DMS53 treated with DMSO at 0.1 percent for 48 hours (cell line): ENCODE measurements around the gene TSPO2.

Source experiments
- DNase-seq: peaks from one replicate; lab custom pipeline; 2025; ENCODE audit not compliant: unreplicated experiment; lab: John Stamatoyannopoulos, UW

TSPO2 gene

DNA sequence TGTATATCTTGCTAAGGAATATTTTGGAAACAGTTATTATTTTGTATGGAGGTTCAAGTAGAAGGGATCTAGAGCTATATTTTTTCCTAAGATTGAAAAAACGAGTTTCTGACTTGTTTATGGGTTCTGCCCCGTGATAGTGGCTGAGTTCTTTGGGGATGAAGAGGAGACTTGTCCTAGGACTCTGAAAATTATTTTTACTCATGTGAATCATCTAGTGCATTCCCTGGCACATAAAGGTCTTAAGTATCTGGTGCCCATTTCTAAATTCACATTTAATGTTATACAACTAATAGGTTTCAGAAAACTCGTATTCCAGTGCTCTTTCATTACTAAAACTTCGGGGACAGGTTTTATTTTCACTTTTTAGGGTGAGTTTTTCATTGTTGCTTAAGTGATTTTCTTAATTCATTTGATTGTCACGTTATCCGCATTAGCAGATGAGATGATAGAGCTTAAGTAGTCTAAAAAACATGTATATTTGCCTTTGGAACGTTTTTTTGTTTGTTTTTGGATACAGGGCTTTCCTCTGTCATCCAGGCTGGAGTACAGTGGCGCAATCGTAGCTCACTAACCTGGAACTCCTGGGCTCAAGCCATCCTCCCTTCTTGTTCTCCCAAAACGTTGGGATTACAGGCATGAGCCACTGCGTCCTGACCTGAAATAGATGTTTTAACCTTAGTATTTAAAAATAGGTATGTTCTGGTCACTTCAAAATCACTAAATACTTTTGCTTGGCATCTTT lies 32.6 kb downstream of the TSPO2 start:
- DNase-seq, result no peak

DNA sequence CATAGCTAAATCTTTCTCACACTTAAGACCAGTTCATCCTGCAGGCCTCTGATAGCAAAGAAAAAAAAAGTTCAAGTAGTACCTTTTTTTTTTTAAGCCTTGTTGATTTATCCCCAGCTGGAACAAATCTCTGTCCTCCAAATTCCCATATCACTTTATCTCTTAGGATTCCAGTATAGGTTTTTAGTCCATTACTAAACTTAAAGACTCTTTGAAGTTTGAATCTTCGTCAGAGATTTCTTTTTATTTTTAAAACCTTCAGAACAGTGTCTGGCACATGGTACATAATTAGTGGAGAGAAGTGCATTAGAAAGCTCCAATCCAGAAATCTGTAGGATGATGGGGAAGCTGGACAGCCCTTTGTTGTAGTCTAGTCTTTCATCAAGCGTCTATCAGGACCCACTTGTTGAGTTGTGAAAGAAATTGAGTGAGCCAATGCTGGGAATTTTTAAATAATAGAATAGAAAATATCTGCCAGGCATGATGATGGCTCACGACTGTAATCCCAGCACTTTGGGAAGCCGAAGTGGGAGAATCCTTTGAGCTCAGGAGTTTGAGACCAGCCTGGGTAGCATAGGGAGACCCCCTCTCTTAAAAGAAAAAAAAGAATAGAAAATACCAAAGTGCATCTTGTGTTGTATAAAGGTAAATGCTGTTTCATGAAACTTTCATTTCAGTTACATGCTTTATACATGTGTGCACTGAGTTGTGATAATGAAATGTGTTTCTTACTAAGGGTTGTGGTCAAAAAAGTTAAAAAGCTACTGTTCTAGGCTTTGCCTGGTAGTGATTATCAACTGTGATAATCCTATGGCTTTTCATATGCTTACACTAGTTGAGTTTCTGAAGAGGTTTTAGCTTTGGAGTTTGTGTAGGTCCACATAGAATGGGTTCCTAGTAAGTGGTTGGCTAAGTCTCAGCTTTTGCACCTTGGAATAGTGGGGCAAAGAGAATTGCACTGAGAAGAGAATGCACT lies 33.7 kb downstream of the TSPO2 start:
- DNase-seq, result no peak

DNA sequence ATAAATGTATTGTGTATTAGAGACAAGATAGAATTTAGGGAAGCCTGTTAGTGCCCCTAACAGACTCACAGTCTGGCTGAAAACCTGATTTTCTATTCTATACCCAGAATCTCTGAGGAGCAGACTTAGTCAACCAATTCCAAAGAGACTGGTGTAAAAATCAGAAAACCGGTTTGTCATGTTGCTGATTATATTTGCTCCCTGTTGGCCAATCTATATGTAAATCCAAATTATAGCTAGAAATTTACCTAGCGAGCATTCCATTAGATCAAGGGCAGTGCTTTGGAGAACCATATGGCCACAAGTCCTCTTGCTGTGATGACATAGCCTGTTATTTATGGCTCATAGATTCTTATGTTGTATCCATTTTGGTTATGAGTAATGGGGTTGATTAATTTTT lies 35.3 kb downstream of the TSPO2 start:
- no peak for DNase-seq

DNA sequence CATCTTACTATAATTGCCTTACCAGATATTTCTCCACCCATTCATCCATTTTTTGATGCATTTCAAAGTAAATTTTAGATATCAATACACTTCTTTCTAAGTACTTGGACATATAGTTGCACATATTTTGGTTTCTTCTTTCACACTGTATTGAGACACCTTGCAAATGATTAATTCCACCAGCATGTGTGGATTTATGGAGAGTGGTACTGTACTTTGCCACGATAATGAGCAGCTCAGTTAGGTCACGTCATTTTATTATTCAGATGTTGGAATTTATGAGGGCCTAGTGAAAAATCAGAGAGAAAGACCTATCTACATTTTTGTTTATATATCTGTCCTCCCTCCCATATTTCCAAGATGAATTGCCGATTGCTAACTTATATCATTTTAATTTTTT lies 35.8 kb downstream of the TSPO2 start:
- DNase-seq, result no peak

DNA sequence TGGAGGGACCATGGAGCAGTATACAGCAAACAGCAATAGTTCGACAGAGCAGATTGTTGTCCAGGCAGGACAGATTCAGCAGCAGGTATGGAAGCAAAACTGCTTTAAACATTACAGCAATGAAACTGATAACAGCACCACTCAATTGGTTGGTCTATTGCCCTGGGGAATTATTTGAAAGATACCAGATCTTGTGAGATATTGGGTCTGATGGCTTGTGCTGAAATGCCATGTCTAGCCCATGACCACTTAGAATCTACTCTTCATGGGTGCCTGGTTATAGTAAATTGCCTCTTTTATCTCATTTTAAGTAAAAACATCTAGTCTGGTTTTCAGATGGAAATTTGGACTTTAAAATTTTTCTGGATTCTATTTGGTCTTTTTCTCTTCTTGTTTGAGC lies 36.8 kb downstream of the TSPO2 start:
- DNase-seq, result no peak

DNA sequence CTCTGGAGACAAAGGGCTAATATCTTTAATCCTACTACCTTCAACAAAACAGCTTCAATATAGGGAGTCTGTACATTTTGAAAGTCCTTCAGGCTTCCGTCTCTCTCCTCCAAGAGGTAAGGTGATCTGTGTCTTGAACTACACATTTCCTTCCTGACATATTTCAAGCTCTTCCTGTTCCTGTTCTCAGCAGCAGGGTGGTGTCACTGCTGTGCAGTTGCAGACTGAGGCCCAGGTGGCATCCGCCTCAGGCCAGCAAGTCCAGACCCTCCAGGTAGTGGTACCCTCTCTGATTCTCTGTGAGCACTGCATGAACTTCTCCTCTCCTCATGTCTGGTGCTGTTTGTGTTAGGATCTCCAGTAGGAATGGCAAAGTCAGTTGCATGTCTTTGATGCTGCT lies 38.4 kb downstream of the TSPO2 start:
- no peak for DNase-seq

DNA sequence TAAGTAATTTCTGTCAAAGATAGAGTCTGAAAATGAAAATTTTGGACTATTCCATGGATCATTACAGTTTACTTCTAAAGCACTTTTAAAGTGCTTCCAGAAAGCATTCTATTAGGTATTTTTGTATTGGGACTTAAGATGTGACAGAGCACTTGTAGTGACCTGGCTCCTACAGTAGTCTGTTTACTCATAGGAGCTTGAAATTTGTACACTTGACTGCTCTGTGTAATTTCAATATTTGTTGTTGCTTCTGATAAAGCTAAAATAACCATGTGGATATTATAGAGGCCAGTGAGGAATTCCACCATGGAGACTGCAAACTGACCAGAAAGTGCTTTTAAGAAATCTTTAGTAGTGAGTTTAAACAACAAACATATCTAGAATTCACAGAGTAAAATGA lies 40.8 kb downstream of the TSPO2 start:
- DNase-seq, result no peak

DNA sequence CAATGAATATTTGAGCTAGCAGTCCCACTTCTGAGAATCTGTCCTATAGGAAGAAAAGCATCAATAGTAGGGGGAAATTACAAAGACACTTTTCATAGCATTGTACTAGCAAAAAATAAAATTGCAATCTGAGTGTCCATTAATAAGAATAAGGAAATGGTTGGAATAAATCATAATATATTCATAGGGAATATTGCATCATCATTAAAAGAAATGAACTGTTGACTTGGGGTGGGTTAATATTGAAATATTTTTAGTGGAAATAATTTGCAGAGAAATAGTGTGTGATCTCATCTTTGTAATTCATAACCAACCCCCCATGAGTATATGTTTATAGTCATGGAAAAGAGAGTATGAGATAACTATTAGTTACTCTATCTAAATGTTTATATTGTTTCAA lies 42.9 kb downstream of the TSPO2 start:
- no peak for DNase-seq

DNA sequence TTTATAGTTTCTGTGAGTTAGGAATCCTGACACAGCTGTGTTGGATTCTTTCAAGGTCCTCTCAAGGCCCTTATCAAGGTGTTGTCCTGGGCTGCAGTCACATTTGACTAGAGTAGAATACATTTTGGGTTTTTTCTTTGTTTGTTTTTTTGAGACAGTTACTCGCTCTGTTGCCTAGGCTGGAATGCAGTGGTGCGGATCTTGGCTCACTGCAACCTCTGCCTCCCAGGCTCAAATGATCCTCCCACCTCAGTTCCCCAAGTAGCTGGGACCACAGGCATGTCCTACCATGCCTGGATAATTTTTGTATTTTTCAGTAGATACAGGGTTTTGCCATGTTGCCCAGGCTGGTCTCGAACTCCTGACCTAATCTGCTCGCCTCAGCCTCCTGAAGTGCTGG lies 46.2 kb downstream of the TSPO2 start:
- DNase-seq, result no peak

DNA sequence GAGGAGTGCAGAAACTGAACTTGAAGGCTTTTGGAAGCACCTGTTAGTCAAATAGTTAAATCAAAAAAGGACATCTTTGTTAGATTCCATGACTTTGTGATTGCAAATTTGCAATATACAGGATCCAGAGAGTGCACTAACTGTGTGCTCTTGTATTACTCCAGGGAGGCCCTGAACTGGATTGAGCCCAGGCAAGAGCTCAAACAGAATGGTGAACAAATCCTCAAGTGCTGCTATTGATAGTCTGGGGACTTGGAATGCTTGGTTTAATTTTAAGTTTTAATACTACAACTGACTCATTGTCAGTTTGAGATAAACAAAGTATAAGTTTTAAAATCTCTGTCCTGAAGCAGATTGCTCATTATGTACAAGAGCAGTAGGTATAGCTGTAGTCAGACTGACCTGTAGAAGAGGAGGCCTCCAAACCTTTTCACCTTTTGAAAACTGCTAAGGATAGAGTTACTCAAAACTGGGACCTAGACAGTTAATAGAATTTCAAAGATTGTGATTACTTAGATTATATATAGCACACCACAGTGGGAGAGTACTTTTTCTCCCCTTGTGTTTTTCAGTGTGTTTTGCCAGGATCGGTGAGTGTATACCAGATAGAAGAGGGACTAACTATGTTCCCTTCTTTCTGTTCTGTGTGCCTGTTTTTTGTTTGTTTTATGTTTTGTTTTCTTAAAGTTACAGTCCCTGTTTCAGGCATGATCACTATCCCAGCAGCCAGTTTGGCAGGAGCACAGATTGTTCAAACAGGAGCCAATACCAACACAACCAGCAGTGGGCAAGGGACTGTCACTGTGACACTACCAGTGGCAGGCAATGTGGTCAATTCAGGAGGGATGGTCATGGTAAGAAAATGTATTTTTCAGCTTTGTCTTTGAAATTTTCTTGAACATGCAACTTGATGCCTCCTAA lies 48.8 kb downstream of the TSPO2 start:
- DNase-seq, result no peak

DNA sequence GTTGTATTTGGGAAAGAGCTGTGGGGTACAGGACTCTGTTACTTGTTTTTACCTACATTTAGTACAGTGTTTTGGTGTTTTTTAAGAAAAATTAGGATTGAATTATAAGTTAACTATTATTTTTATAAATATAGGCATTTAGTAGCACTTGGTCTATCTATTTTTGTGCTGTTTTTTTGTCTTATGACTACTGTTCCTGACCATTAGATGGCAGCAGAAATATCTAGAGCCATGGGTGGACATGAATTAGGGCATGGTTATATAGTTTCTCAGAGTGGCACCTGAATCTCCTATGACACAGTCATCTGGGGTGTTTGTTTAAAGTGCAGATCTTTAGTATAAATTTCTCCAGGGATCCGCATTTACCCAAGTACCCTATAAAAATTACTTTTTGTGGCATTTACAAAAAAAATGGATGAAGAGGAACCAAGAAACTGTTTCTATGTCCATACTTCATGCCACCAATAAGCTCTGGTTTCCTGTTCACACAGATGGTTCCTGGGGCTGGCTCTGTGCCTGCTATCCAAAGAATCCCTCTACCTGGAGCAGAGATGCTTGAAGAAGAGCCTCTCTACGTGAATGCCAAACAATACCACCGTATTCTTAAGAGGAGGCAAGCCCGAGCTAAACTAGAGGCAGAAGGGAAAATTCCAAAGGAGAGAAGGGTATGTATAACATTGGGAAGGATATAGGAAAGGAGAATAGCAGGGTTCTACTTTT lies 50.3 kb downstream of the TSPO2 start:
- DNase-seq, result peak; percentile 49

DNA sequence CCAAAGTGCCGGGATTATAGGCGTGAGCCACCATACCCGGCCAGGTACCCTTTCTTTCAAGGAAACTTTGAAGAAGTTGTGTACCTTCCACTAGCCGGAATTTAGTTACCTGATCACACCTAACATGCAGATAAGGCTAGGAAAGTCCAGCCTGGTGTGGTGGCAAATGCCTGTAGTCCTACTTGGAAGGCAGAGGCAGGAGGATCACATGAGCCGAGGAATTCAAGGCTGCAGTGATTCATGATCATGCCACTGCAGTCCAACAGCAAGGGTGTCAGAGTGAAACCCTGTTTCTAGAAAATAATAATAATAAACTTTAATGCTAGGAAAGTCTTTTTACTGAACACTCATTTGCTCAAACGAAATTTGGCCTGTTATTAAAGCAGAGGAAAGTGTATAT lies 51.5 kb downstream of the TSPO2 start:
- DNase-seq, result no peak
